GM12878 (cell line): ENCODE measurements around the gene LEFTY1. TPM values are rescaled to one million over a fixed set of nuclear protein-coding genes. Genes with fewer than 3 reads are reported as not detected.
"Not testable (repeated sequence)": the region's sequence is repeated elsewhere in the genome, so short reads cannot be mapped to it uniquely, and the experiment has no call there.

Experiments used
- ATAC-seq: fragments of 200-7000 bp; cut with Tn5 transposase; 3 replicates; pipeline ENCODE4 v1.9.1; 2020; ENCODE audit warnings: mild to moderate bottlenecking, moderate library complexity
- BruUV-seq: library from RNA; stranded (reverse); fragments of 400-500 nt; replicated peaks from 2 replicates; lab custom pipeline; 2021; lab: Mats Ljungman, UMichigan
- CTCF ChIA-PET: fragments of 300-600 bp; sonication (Branson Sonifier 250); formaldehyde crosslinking; extraction: SDS; loops from one replicate; lab custom pipeline; 2021; ENCODE audit warnings: inconsistent platforms; lab: Yijun Ruan, JAX
- POLR2A ChIA-PET: fragments of 350-600 bp; formaldehyde crosslinking; extraction: SDS; loops from one replicate; lab custom pipeline; 2021; ENCODE audit warnings: inconsistent platforms; lab: Charles Lee
- RAD21 ChIA-PET: fragments of 300-600 bp; sonication (Branson Sonifier 250); formaldehyde crosslinking; loops from one replicate; lab custom pipeline; 2023; ENCODE audit warnings: antibody characterized with exemption; ENCODE audit not compliant: unreplicated experiment; lab: Charles Lee
- SMC1A ChIA-PET: fragments of 300-600 bp; sonication (Branson Sonifier 250); formaldehyde crosslinking; loops from one replicate; lab custom pipeline; 2023; ENCODE audit not compliant: unreplicated experiment, uncharacterized antibody; lab: Charles Lee
- DNase-seq: peaks from one replicate; pipeline ENCODE4 v3.0.0-alpha.2; 2011; ENCODE audit warnings: low read depth, low spot score
- FAIRE-seq: peaks from 3 replicates; lab custom pipeline; 2011; peaks lifted over from hg19 to GRCh38; lab: Jason Lieb, UNC
- H2AFZ ChIP-seq: 2 replicates; pipeline ENCODE4 v1.6.0; 2011; ENCODE audit warnings: low read depth, low read length, control low read depth; ENCODE audit not compliant: control insufficient read depth
- H3K27ac ChIP-seq: 2 replicates; pipeline ENCODE4 v1.5.1; 2011; ENCODE audit warnings: control low read depth; ENCODE audit not compliant: control insufficient read depth, insufficient read depth
- H3K27me3 ChIP-seq, 2 experiments: replicated peaks in 1 of 2; 2 replicates each; pipeline versions ENCODE4 v1.6.0 to v1.6.1; 2011; ENCODE audit warnings: low read length in 1 of 2; ENCODE audit not compliant: control insufficient read depth in 2 of 2, insufficient read depth in 2 of 2
- H3K36me3 ChIP-seq, 2 experiments: 2 replicates each; pipeline ENCODE4 v1.5.1; 2011; ENCODE audit warnings: low read length in 1 of 2; ENCODE audit not compliant: control insufficient read depth in 2 of 2, insufficient read depth in 2 of 2
- H3K4me1 ChIP-seq: 2 replicates; pipeline ENCODE4 v1.6.1; 2011; ENCODE audit warnings: mild to moderate bottlenecking, low read length, moderate library complexity, mixed read lengths; ENCODE audit not compliant: control insufficient read depth, insufficient read depth
- H3K4me2 ChIP-seq: 2 replicates; pipeline ENCODE4 v1.6.0; 2011; ENCODE audit warnings: control low read depth; ENCODE audit not compliant: control insufficient read depth, insufficient read depth
- H3K4me3 ChIP-seq: fragments of 200-600 bp; sonication (generic); 2 replicates; pipeline ENCODE4 v1.5.1; 2016
- H3K79me2 ChIP-seq: 2 replicates; pipeline ENCODE4 v1.6.0; 2011; ENCODE audit warnings: low read length; ENCODE audit not compliant: control insufficient read depth, insufficient read depth
- H3K9ac ChIP-seq: 2 replicates; pipeline ENCODE4 v1.8.0; 2011; ENCODE audit warnings: low read length, control low read depth, mixed read lengths; ENCODE audit not compliant: control insufficient read depth, insufficient read depth
- H3K9me3 ChIP-seq: replicated peaks from 3 replicates; pipeline ENCODE4 v1.5.1; 2011; ENCODE audit warnings: mild to moderate bottlenecking, low read length; ENCODE audit not compliant: control insufficient read depth, insufficient read depth
- H4K20me1 ChIP-seq: 2 replicates; pipeline ENCODE4 v1.6.0; 2011; ENCODE audit not compliant: control insufficient read depth, insufficient read depth
- CBX5 ChIP-seq: sonication (generic); IDR thresholded peaks from 2 replicates; pipeline ENCODE4 v1.6.1; 2016; ENCODE audit warnings: low read depth, moderate library complexity, mild to moderate bottlenecking, inconsistent platforms
- FOS ChIP-seq: IDR thresholded peaks from 3 replicates; pipeline ENCODE4 v1.6.1; 2011; ENCODE audit warnings: borderline replicate concordance; ENCODE audit not compliant: insufficient read length; ENCODE audit errors: extremely low read depth
- LARP7 ChIP-seq: fragments of 450-650 bp; IDR thresholded peaks from 2 replicates; pipeline ENCODE4 v1.6.1; 2017; ENCODE audit warnings: mild to moderate bottlenecking
- NRF1 ChIP-seq: conservative IDR thresholded peaks from 2 replicates; pipeline ENCODE4 v1.6.1; 2011; ENCODE audit warnings: mild to moderate bottlenecking, low read depth, low read length, improper control_type of control experiment
- SMAD1 ChIP-seq: fragments of 450-650 bp; IDR thresholded peaks from 2 replicates; pipeline ENCODE4 v1.6.1; 2018; ENCODE audit warnings: mild to moderate bottlenecking, low read depth; ENCODE audit not compliant: partially characterized antibody
- SP1 ChIP-seq: IDR thresholded peaks from one replicate; pipeline ENCODE4 v1.6.1; 2011; ENCODE audit warnings: low read depth, low read length
- ZNF274 ChIP-seq: IDR thresholded peaks from one replicate; pipeline ENCODE4 v1.8.0; 2011; ENCODE audit not compliant: insufficient read length, insufficient read depth
- WGBS: methylation state at CpG from one replicate; pipeline ENCODE4 v1.1.6; 2016; ENCODE audit warnings: low lambda C conversion rate; ENCODE audit not compliant: insufficient replicate concordance, insufficient coverage; ENCODE audit errors: missing lambda C conversion rate; 5-methylcytosine and 5-hydroxymethylcytosine counted together
- in situ Hi-C: fragments of 300-500 bp; cut with MboI; formaldehyde crosslinking; loops from 9 replicates; pipeline ENCODE4 v1.14.3; 2018; ENCODE audit warnings: mixed read lengths
- intact Hi-C: fragments of 100-400 bp; cut with micrococcal nuclease; formaldehyde crosslinking; loops from one replicate; pipeline ENCODE4 v1.14.2; 2022; ENCODE audit not compliant: unreplicated experiment
- polyA plus RNA-seq, 11 experiments: library from polyadenylated mRNA; depleted of rRNA in 4 of 11; unstranded in 6 of 11; stranded (reverse) in 5 of 11; fragments of >200 nt; fragmentation: Nextera tagmentation in 4 of 11; fragmentation: Illumina TruSeq in 1 of 11; extraction: Ambion mirVana in 4 of 11; extraction: Trizol in 1 of 11; gene quantifications; 1 replicate in 1 of 11; 2 replicates in 10 of 11; pipeline versions ENCODE4 v1.2.1 to v1.2.3, GENCODE V29; 2011 to 2016; ENCODE audit warnings: inconsistent platforms in 2 of 11, missing spikeins in 2 of 11, low read depth in 1 of 11
- total RNA-seq, 4 experiments: library from RNA; depleted of rRNA in 3 of 4; stranded (reverse); fragments of >200 nt in 3 of 4; fragmentation: Illumina TruSeq in 1 of 4; extraction: Trizol in 1 of 4; gene quantifications; 2 replicates each; pipeline versions ENCODE4 v1.2.1 to v1.2.3, GENCODE V29; 2013 to 2021
- TF ChIP-seq, protein P1 (sequence below): IDR thresholded peaks from 2 replicates; pipeline ENCODE4 v1.6.1; 2012; ENCODE audit warnings: low read depth, low read length, improper control_type of control experiment

The LEFTY1 gene
- total and polyA plus RNA-seq, 10 of the 15 experiments (the other 5 are each of a cell fraction or from before 2014, with no cell fraction given), result 0.06 TPM; not detected in 8

DNA sequence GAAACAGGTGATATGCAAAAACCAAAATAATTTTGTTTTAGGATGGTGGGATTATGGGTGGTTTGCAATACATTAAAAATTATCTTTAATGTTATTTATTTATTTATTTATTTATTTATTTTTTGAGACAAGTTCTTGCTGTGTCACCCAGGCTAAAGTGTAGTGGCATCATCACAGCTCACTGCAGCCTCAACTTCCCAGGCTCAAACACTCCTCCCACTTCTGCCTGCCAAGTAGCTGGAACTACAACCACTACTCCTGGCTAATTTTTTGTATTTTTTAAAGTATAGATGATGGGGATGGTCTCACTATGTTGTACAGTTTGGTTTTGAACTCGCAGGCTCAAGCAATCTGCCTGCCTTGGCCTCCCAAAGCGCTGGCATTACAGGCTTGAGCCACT, 41.6 kb upstream of the LEFTY1 start:
- no TSS peak for BruUV-seq
- H3K27ac ChIP-seq, result no peak overlapping the region
- TF ChIP-seq, protein P1, sequence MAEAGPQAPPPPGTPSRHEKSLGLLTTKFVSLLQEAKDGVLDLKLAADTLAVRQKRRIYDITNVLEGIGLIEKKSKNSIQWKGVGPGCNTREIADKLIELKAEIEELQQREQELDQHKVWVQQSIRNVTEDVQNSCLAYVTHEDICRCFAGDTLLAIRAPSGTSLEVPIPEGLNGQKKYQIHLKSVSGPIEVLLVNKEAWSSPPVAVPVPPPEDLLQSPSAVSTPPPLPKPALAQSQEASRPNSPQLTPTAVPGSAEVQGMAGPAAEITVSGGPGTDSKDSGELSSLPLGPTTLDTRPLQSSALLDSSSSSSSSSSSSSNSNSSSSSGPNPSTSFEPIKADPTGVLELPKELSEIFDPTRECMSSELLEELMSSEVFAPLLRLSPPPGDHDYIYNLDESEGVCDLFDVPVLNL, result no peak
- no peak for TF ChIP-seq FOS
- TF ChIP-seq SP1, result no peak
- TF ChIP-seq NRF1, result no peak
- TF ChIP-seq CBX5, result no peak
- TF ChIP-seq SMAD1, result no peak
- TF ChIP-seq LARP7, result no peak
- no peak for TF ChIP-seq ZNF274
- ChIA-PET POLR2A (interaction anchor here (0.6 kb wide), 1 partner anchor 143 kb away, joined by 4 read pairs; no protein-coding TSS in a partner anchor), CTCF (interaction anchor here (0.9 to 1.4 kb wide), 3 partner anchors 18 to 452 kb away, joined by 3 to 7 read pairs (median 7); no protein-coding TSS in a partner anchor), RAD21 (no interaction called here), SMC1A (interaction anchor here (0.5 to 0.8 kb wide), 2 partner anchors 33 to 368 kb away, joined by 3 read pairs; no protein-coding TSS in a partner anchor)
- H3K27me3 ChIP-seq, result no peaks in the 10 kb centered on the region
- H4K20me1 ChIP-seq, result no peaks in the 10 kb centered on the region
- H3K4me1 ChIP-seq, result no peaks in the 10 kb centered on the region
- H3K4me2 ChIP-seq, result no peak overlapping the region
- DNase-seq (no peak), FAIRE-seq (no peak), ATAC-seq (no peak)
- no peak overlapping the region for H3K4me3 ChIP-seq
- WGBS, result 48% methylated on average over 2 of the region's 2 CpGs
- in situ Hi-C loops, result no loop called here
- no peak overlapping the region for H3K9ac ChIP-seq
- no peaks in the 10 kb centered on the region for H3K79me2 ChIP-seq
- no peaks in the 10 kb centered on the region for H3K9me3 ChIP-seq
- no peaks in the 10 kb centered on the region for H3K36me3 ChIP-seq
- H2AFZ ChIP-seq, result no peak overlapping the region
- intact Hi-C loops, result no loop called here

DNA sequence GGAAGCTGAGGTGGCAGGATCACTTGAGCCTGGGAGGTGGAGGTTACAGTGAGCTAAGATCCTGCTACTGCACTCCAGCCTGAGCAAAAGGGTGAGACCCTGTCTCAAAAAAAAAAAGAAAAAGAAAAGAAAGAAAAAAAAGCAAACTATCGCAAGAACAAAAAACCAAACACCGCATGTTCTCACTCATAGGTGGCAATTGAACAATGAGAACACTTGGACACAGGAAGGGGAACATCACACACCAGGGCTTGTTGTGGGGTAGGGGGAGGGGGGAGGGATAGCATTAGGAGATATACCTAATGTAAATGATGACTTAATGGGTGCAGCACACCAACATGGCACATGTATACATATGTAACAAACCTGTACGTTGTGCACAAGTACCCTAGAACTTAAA, 40.5 kb upstream of the LEFTY1 start:
- intact Hi-C loops, H3K36me3 ChIP-seq, H3K27ac ChIP-seq, H2AFZ ChIP-seq, ATAC-seq, H3K79me2 ChIP-seq, H3K9ac ChIP-seq, H3K4me2 ChIP-seq, H3K9me3 ChIP-seq, H4K20me1 ChIP-seq, in situ Hi-C loops, DNase-seq, H3K4me3 ChIP-seq, H3K4me1 ChIP-seq, BruUV-seq, H3K27me3 ChIP-seq, FAIRE-seq, POLR2A ChIA-PET, RAD21 ChIA-PET, SMC1A ChIA-PET: not testable (repeated sequence)
- WGBS, result 100% methylated on average over 3 of the region's 3 CpGs
- CTCF ChIA-PET, result interaction anchor here (0.6 to 1.1 kb wide), 2 partner anchors 18 to 118 kb away, joined by 3 read pairs; no protein-coding TSS in a partner anchor
